Hypothalamus (tissue), 51 donors: Measurements from ENCODE around the gene IRS1.

Experiments used
- DNase-seq, 51 donors: peaks; one replicate each; lab custom pipeline; 2025; lab: John Stamatoyannopoulos, UW

IRS1 gene

GRCh38 chr2:226703514-226703913 lies 96.1 kb downstream of the IRS1 start:
- no peak for DNase-seq

GRCh38 chr2:226702376-226702775 lies 97.2 kb downstream of the IRS1 start:
- DNase-seq: no peak

DNA sequence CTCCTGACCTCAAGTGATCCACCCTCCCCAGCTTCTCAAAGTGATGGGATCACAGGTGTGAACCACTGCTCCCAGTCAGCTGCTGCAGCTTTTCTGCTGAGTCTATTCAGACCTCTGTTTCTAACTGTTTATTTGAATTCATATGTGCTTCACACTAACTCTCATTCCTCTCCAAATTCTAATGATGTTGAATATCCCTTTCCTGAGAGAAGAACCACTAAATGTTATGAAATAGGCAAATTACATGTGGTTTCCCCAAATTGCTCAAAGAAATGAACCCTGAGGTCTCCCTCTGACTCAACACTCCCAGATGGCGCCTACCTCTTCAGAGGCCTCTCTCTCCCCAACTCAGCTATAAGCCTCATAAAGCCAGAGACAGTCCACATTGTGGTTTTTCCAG lies 98.6 kb downstream of the IRS1 start:
- DNase-seq: no peak

GRCh38 chr2:226699321-226699720 lies 100.3 kb downstream of the IRS1 start:
- peak in 1 of 51 donors; percentile 3 for DNase-seq

- no peak for DNase-seq
Observed at GRCh38 chr2:226698671-226699070, 100.9 kb downstream of the IRS1 start.

GRCh38 chr2:226694586-226695284 lies 104.9 kb downstream of the IRS1 start:
- no peak for DNase-seq

DNA sequence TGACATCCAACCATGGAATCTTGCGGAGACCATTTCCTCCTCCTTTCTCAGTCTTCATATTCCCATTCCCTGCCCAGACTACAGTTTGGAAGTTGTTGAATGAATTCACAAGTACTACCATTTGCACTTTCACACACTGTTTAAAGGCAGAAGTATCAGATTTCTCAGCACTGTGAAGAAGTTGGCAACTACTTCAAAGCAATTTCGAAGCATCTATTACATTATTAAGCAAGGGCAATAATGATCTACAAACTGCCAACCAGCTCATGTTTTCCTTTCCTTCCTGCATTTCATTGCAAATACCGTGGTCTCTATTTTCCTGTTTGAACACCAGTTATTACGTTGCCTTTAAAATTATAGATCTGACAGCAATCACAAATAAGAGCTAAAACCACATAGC lies 105.5 kb downstream of the IRS1 start:
- DNase-seq: no peak

DNA sequence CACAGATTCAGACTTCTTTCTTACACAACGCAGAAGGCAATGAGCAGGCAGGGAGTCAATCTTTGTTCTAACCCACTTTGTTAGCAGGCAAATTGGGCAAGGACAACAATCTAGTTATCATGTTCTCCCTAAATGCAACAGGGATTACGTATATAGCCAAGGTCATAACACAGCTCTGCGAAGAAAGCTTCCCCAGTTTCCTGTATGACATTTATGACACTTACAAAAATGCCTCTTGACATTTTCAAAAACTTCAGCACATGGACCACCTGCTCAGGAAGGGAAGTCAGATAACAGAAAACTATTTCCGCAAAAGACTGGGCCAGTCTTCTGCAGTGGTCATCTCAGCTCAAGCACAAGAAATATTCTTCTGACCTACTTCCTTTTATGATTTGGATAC lies 106.1 kb downstream of the IRS1 start:
- DNase-seq: no peak

DNA sequence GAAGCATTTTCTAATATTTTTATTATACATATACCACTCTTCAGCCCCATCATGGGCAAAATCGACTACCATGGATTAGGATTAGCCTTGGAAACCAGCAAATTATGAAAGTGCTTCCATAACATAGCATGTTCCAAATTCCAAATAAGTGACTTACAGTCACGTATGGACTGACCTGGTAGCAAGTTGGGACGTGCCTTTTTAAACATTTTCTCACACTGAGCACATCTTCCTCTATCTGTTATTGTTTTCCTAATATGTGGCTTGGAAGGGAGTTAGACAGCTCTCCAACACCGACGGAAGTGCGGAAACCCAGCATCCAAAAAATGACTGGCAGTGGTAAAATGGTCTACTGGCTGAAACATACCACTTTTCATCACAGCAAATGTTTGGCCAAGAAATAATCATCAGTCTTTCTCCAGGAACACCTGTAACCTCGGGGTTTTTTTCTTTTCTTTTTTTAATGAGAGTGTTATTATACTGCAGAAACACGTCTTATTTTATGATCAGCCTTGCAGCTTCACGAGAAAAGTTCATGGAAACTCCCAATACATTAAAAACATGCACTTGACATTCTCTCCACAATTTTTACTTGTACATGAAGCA lies 107.0 kb downstream of the IRS1 start:
- DNase-seq: no peak

DNA sequence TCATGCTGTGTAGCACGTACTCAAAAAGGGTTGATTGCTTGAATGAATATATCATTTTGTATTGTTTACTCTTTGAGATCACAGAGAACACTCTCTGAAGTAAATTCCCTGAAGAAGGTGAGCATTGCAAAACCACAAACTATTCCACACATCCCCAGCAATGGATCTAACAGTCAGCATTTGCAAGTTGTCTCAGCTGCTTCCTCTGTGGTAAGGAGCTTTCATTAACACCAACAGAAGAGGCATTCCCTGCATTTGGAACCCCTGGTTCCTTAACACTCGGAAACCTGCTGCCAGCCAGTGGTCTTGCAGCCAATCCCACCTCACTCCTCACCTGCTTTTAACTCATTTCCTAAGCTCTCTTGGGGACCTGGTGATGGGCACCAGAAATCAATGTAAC lies 108.4 kb downstream of the IRS1 start:
- DNase-seq: peak in 1 of 51 donors; percentile 1

DNA sequence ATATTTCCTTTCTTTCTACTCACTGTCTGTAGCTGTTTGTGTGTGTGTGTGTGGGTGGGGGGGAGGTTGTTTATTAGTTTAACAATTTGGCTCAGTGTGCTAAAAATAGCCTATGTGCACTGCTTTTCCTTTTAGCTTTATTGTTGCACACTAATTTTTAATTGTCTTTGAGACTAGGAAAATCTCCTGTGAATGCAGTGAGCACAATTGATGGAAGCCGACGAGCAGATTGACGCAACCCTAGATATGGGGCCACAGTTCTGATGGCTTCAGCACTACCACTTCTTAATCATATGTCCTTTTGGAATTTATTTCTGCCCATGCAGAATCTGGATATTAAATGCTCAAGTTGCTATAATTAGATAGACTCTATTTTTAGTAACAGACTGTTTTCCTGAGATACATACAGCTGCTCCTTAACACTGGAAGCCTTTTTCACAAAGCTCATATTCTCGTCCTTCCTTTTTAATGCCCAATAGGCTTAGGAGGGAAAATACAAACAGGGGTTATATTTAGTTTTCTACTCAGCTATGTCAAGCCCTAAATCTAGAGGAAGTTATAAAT lies 109.1 kb downstream of the IRS1 start:
- DNase-seq: no peak

DNA sequence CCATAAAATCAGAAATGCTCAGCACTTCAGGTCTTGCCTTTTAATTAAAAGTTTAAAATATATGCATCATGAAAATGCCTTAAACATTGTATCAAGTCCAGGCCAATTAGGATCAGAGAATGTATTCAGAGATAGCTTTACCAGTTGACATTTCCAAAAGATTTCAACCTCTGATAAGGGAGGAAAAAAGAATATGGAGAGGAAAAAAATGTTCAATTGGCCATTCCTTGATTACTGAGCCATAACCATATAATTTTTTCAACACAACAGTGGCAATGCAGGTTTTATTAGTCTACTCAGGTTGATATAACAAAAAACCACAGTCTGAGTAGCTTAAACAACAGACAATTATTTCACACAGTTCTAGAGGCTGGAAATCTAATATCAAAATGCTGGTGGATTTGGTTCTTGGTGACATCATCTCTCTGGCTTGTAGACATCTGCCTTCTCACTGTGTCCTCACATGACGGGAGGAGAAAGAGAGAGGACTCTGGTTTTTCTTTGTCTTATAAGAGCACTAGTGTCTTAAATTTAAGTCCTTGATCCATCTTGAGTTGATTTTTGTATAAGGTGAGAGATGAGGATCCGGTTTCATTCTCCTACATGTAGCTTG lies 111.9 kb downstream of the IRS1 start:
- DNase-seq: no peak

- DNase-seq: no peak
Observed at GRCh38 chr2:226684563-226684959, 115.1 kb downstream of the IRS1 start.

- no peak for DNase-seq
Observed at GRCh38 chr2:226683944-226684562, 115.6 kb downstream of the IRS1 start.

- DNase-seq: no peak
Observed at GRCh38 chr2:226683196-226683595, 116.4 kb downstream of the IRS1 start.
